GM21737 (cell line): Measurements from ENCODE around the gene SCGB2A2.

Experiments
- ATAC-seq: cut with Tn5 transposase; IDR thresholded peaks from one replicate; pipeline ENCODE4 v1.9.1; 2021; ENCODE audit warnings: mild to moderate bottlenecking, moderate library complexity; ENCODE audit not compliant: unreplicated experiment

Gene SCGB2A2

GRCh38 chr11:62298975-62299374 lies 29.0 kb downstream of the SCGB2A2 start, which contains the start of gene SCGB1D4:
TSS of gene SCGB1D4 (minus strand) at chr11:62299075. CDS start at chr11:62299010, 65 bp downstream.
- ATAC-seq = no peak

- no peak for ATAC-seq
Measured at GRCh38 chr11:62306227-62306626, 36.3 kb downstream of the SCGB2A2 start.

- ATAC-seq = no peak
Measured at GRCh38 chr11:62307950-62308349, 38.0 kb downstream of the SCGB2A2 start.

GRCh38 chr11:62309991-62310390 lies 40.0 kb downstream of the SCGB2A2 start:
- ATAC-seq = no peak

- ATAC-seq = no peak
Measured at GRCh38 chr11:62315431-62315830, 45.5 kb downstream of the SCGB2A2 start.

- no peak for ATAC-seq
Measured at GRCh38 chr11:62322524-62322923, 52.6 kb downstream of the SCGB2A2 start.
